GM23338 (cell line): ENCODE data around the gene TMEM273. TPM values are rescaled to one million over a fixed set of nuclear protein-coding genes. Genes with fewer than 3 reads are reported as not detected.

Source experiments
- ETS1 ChIP-seq: IDR thresholded peaks from 2 replicates; pipeline ENCODE4 v1.6.1; 2016; ENCODE audit warnings: antibody characterized with exemption
- STAT1 ChIP-seq: IDR thresholded peaks from one replicate; pipeline ENCODE4 v1.6.1; 2016; ENCODE audit warnings: antibody characterized with exemption; ENCODE audit not compliant: unreplicated experiment
- ZNF114 ChIP-seq: fragments of 250-450 bp; sonication (Bioruptor Pico); IDR thresholded peaks from 2 replicates; pipeline ENCODE4 v1.5.0; 2020; ENCODE audit warnings: mild to moderate bottlenecking, moderate library complexity
- ZNF331 ChIP-seq: fragments of 250-450 bp; sonication (Bioruptor Pico); IDR thresholded peaks from 2 replicates; pipeline ENCODE4 v1.5.0; 2020; ENCODE audit warnings: low read depth, mild to moderate bottlenecking, moderate library complexity
- polyA plus RNA-seq: library from polyadenylated mRNA; unstranded; fragments of >200 nt; fragmentation: Nextera tagmentation; extraction: Ambion mirVana; gene quantifications from 2 replicates; pipeline ENCODE4 v1.2.1, GENCODE V29; 2016
- total RNA-seq: library from RNA; depleted of rRNA; stranded (reverse); fragments of >200 nt; shearing (Covaris generic); gene quantifications from 2 replicates; pipeline ENCODE4 v1.2.3, GENCODE V29; 2014
- TF ChIP-seq, protein P1 (sequence below), 2 experiments: fragments of 200-600 bp in 1 of 2; sonication (generic) in 1 of 2; conservative IDR thresholded peaks; 2 replicates each; pipeline versions ENCODE4 v1.5.1 to v1.6.1; 2016 to 2017; ENCODE audit warnings: antibody characterized with exemption in 2 of 2, low read depth in 2 of 2, mild to moderate bottlenecking in 2 of 2, moderate library complexity in 1 of 2
- TF ChIP-seq, protein P2 (sequence below): fragments of 250-450 bp; sonication (Bioruptor Pico); IDR thresholded peaks from 2 replicates; pipeline ENCODE4 v1.5.0; 2020; ENCODE audit warnings: mild to moderate bottlenecking, moderate library complexity

TMEM273 gene
- total and polyA plus RNA-seq, 2 experiments from 2014 or later = not detected

- TF ChIP-seq, protein P1, sequence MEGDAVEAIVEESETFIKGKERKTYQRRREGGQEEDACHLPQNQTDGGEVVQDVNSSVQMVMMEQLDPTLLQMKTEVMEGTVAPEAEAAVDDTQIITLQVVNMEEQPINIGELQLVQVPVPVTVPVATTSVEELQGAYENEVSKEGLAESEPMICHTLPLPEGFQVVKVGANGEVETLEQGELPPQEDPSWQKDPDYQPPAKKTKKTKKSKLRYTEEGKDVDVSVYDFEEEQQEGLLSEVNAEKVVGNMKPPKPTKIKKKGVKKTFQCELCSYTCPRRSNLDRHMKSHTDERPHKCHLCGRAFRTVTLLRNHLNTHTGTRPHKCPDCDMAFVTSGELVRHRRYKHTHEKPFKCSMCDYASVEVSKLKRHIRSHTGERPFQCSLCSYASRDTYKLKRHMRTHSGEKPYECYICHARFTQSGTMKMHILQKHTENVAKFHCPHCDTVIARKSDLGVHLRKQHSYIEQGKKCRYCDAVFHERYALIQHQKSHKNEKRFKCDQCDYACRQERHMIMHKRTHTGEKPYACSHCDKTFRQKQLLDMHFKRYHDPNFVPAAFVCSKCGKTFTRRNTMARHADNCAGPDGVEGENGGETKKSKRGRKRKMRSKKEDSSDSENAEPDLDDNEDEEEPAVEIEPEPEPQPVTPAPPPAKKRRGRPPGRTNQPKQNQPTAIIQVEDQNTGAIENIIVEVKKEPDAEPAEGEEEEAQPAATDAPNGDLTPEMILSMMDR (conservative IDR thresholded peaks at IDR 0.05; ENCODE audit: low read depth in 2 of 2) = no peak
- TF ChIP-seq STAT1 (no peak), ZNF114 (CRISPR knock-in tag) (no peak), ZNF331 (CRISPR knock-in tag) (no peak), ETS1 (no peak)
- TF ChIP-seq, protein P2, sequence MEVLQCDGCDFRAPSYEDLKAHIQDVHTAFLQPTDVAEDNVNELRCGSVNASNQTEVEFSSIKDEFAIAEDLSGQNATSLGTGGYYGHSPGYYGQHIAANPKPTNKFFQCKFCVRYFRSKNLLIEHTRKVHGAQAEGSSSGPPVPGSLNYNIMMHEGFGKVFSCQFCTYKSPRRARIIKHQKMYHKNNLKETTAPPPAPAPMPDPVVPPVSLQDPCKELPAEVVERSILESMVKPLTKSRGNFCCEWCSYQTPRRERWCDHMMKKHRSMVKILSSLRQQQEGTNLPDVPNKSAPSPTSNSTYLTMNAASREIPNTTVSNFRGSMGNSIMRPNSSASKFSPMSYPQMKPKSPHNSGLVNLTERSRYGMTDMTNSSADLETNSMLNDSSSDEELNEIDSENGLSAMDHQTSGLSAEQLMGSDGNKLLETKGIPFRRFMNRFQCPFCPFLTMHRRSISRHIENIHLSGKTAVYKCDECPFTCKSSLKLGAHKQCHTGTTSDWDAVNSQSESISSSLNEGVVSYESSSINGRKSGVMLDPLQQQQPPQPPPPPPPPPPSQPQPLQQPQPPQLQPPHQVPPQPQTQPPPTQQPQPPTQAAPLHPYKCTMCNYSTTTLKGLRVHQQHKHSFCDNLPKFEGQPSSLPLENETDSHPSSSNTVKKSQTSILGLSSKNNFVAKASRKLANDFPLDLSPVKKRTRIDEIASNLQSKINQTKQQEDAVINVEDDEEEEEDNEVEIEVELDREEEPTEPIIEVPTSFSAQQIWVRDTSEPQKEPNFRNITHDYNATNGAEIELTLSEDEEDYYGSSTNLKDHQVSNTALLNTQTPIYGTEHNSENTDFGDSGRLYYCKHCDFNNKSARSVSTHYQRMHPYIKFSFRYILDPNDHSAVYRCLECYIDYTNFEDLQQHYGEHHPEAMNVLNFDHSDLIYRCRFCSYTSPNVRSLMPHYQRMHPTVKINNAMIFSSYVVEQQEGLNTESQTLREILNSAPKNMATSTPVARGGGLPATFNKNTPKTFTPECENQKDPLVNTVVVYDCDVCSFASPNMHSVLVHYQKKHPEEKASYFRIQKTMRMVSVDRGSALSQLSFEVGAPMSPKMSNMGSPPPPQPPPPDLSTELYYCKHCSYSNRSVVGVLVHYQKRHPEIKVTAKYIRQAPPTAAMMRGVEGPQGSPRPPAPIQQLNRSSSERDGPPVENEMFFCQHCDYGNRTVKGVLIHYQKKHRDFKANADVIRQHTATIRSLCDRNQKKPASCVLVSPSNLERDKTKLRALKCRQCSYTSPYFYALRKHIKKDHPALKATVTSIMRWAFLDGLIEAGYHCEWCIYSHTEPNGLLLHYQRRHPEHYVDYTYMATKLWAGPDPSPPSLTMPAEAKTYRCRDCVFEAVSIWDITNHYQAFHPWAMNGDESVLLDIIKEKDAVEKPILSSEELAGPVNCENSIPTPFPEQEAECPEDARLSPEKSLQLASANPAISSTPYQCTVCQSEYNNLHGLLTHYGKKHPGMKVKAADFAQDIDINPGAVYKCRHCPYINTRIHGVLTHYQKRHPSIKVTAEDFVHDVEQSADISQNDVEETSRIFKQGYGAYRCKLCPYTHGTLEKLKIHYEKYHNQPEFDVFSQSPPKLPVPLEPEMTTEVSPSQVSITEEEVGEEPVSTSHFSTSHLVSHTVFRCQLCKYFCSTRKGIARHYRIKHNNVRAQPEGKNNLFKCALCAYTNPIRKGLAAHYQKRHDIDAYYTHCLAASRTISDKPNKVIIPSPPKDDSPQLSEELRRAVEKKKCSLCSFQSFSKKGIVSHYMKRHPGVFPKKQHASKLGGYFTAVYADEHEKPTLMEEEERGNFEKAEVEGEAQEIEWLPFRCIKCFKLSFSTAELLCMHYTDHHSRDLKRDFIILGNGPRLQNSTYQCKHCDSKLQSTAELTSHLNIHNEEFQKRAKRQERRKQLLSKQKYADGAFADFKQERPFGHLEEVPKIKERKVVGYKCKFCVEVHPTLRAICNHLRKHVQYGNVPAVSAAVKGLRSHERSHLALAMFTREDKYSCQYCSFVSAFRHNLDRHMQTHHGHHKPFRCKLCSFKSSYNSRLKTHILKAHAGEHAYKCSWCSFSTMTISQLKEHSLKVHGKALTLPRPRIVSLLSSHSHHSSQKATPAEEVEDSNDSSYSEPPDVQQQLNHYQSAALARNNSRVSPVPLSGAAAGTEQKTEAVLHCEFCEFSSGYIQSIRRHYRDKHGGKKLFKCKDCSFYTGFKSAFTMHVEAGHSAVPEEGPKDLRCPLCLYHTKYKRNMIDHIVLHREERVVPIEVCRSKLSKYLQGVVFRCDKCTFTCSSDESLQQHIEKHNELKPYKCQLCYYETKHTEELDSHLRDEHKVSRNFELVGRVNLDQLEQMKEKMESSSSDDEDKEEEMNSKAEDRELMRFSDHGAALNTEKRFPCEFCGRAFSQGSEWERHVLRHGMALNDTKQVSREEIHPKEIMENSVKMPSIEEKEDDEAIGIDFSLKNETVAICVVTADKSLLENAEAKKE = no peak
Observed at GRCh38 chr10:49141541-49142332, 46.5 kb downstream of the TMEM273 start (continued).
